Stimulated activated CD8-positive, alpha-beta memory T cell treated with anti-CD3 and anti-CD28 coated beads, Interleukin-15, amount 100 ng/mL, for 4 hours (primary cell): ENCODE data around the gene HTR3A.
"Not testable (repeated sequence)": the region's sequence is repeated elsewhere in the genome, so short reads cannot be mapped to it uniquely, and the experiment has no call there.

ENCODE experiments used
- DNase-seq, 2 donors: peaks; one replicate each; pipeline ENCODE4 v3.0.0-alpha.2; 2020; ENCODE audit warnings: low read depth in 2 of 2

HTR3A gene

DNA sequence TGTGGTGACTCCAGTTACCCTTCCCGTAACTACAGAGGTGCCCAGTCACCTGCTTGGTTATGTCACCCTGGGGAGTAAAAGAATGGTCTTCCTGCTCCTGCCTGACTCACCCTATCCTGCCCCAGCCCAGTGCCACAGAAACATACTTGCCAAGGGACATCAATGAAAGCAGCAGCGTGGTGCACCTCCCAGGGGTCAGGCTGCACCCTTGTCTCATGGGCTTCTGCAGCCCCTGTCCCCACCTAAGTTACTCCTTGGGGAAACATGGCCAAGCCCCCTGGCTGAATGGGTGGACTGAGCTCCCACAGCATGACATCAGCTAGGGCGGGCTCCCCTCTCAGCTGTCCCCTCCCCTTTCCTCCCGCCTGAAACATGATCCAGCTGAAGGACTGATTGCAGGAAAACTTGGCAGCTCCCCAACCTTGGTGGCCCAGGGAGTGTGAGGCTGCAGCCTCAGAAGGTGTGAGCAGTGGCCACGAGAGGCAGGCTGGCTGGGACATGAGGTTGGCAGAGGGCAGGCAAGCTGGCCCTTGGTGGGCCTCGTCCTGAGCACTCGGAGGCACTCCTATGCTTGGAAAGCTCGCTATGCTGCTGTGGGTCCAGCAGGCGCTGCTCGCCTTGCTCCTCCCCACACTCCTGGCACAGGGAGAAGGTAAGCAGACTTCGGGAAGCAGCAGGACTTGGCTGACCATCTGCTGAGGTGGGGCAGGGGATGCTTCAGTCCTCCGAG lies at the start of gene HTR3A:
Gene HTR3A, plus strand, starts transcription at position 368 of the 730 bp plus-strand sequence. Its CDS starts 218 bp downstream, at position 586.
- DNase-seq, result no peak

DNA sequence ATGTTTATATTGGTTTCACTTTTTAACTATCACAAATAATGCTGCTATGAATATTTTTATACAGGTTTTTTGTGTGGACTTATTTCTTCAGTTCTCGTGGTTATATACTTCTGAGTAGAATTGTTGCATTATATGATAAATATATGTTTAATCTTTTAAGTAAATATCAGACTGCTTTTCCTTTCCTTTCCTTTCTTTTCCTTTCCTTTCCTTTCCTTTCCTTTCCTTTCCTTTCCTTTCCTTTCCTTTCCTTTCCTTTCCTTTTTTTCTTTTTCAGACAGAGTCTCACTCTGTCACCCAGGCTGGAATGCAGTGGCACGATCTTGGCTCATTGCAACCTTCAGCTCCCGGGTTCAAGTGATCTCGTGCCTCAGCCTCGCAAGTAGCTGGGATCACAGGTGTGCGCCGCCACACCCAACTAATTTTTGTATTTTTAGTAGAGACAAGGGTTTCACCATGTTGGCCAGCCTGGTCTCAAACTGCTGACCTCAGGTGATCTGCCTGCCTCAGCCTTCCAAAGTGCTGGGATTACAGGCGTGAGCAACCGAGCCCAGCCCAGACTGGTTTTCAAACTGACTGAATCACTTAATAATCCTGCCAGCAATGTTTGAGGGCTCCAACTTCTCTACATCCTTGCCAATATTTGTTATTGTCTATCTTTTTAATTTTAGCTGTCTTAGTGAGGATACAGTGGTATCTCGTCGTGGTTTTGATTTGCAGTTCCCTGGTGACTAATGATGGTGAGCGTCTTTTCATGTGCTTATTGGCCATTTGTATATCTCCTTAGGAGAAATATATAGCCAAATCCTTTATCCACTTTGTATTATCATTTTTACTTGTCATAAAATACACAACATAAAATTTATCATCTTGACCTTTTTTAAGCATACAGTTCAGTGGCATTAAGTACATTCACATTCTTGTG lies 48.4 kb upstream of the HTR3A start:
- no peak for DNase-seq

DNA sequence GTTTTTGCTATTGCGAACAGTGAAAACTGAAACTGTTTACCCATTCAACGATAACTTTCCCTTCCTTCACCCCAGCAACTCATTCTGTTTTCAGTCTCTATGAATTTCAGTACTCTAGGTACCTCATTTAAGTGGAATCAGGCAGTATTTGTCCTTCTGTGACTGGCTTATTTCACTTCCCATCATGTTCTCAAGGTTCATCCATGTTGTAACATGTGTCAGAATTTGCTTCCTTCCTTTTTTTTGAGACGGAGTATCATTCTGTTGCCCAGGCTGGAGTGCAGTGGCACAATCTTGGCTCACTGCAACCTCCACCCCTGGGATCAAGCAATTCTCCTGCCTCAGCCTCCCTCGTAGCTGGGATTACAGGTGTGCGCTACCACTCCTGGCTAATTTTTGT lies 46.6 kb upstream of the HTR3A start:
- no peak for DNase-seq

DNA sequence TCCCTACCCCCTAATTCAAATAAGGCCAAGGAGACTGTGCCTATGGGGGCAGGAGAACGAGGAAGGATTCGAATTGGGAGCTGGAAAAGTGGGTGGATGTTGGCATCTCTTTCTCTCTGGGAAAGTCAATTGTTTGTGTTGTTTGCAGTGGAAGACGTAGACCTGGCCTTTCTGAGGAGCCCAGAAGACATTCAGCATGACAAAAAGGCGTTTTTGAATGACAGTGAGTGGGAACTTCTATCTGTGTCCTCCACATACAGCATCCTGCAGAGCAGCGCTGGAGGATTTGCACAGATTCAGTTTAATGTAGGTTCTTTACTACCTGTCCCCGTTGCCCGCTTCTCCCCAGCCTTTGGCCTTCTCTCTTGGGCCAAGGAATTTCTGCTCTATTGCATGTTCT lies 42.1 kb upstream of the HTR3A start:
- DNase-seq, result no peak

DNA sequence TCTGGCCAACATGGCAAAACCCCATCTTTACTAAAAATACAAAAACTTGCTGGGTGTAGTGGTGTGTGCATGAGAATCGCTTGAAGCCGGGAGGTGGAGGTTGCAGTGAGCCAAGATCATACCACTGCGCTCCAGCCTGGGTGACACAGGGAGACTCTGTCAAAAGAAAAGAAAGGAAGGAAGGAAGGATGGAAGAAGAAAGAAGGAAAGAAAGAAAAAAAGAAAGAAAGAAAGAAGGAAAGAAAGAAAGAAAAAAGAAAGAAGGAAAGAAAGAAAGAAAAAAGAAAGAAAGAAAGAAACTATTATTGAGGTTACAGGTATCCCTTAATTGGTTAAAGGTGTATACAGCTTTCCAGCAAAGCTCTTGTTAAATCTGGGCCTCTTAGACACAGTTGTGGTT lies 40.7 kb upstream of the HTR3A start:
- DNase-seq, result not testable (repeated sequence)

DNA sequence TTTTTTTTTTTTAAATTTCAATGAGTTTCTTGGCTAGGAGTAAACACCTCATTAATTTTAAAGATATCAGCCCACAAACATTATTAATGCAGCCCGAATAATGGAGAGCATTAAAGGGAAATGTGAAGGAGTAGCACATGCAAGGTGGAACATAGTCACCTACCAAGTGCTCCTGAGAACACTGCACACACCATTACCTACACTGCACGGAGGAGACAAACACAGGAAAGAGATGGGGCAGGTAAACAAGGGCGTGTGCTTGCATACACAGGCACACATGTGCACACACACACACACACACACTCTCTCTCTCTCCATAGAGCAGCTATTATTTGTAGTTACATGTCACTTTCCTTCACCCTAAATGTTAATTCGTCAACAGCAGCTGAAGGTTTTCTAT lies 40.1 kb upstream of the HTR3A start:
- no peak for DNase-seq

DNA sequence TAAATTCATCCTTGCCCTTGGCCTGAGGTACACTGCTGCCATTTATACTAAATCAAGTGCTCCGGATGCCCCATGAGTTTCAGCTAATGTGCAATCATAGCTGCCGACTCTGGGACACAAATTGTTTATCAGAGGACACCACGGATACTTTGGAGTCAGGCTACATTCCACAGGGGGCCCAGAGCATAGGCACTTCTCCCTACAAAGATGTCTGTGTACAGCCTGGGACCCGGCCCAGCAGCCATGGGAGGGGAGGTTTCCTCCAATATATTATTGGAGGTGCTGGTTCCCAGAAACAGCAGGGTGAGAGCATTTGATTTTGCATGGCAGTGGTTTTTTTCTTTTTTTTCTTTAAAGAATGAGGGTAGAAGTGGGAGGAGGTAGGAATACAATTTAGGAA lies 39.0 kb upstream of the HTR3A start:
- no peak for DNase-seq

DNA sequence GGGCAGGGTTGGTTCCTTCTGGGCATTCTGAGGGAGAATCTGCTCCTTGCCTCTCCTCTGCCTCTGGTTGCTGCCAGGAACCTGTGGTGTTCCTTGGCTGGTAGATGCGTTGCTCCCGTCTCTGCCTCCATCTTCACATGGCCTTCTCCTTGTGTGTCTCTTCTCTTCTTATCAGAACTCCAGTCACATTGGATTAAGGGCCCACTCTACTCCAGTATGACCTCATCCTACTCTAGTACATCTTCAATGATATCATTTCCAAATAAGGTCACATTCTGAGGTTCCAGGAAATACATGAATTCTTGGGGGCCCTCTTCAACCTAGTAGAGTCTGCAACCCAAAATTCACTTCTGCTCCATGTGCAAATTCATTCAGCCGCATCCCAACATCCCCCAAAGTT lies 37.0 kb upstream of the HTR3A start:
- DNase-seq, result no peak

DNA sequence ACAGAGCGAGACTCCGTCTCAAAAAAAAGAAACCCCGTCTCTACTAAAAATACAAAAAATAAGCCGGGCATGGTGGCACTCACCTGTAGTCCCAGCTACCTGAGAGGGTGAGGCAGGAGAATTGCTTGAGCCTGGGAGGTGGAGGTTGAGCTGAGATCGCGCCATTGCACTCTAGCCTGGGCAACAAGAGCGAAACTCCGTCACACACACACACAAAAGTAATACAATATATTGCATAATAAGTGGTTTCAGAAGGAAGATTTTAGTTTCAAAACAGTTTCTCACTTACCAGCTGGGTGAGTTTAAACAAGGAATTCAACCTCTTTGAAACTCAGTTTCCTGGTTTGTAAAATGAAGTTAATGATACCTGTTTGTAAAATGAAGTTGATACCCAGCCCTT lies 32.7 kb upstream of the HTR3A start:
- no peak for DNase-seq

DNA sequence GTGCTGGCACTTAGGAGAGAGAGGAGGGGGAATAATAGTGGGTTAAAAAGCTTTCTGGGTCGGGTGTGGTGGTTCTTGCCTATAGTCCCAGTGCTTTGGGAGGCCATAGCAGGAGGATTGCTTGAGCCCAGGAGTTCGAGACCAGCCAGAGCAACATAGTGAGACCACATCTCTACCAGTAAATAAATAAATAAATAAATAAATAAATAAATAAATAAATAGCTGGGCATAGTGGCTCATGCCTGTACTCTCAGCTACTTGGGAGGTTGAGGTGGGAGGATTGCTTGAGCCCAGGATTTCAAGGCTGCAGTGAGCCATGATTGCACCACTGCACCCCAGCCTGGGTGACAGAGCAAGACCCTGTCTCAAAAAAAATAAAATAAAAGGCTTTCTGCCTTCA lies 28.7 kb upstream of the HTR3A start:
- DNase-seq, result not testable (repeated sequence)

DNA sequence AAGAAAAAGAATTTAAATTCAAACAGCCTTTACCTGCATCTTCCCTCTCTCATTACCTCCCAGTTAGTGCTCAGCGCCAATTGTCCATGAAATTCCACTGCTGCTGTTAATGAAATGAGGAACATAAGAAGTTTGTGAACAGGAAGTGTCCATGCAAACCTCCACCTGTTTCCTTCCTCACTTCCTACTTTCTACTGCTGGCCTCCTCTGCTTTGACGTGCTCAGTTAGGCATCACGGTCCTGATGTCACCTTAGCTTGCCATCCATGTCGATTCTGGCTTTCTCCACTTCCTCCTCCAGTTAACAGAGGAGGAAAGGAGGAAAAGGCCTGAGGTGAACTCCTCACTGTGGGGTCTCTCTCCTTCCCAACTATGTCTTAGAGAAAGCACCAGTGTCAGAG lies 26.9 kb upstream of the HTR3A start:
- no peak for DNase-seq

DNA sequence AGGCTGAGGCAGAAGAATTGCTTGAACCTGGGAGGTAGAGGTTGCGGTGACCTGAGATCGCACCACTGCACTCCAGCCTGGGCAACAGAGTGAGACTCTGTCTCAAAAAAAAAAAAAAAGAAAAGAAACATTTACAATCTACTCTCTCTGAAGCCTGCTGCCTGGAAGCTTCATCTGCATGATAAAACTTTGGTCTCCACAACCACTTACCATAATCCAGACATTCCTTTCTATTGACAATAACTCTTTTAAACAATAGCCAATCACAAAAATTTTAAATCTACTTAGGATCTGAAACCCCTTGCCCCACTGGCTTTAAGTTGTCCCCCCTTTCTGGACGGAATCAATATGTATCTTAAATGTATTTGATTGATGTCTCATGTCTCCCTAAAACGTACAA lies 25.0 kb upstream of the HTR3A start:
- no peak for DNase-seq

DNA sequence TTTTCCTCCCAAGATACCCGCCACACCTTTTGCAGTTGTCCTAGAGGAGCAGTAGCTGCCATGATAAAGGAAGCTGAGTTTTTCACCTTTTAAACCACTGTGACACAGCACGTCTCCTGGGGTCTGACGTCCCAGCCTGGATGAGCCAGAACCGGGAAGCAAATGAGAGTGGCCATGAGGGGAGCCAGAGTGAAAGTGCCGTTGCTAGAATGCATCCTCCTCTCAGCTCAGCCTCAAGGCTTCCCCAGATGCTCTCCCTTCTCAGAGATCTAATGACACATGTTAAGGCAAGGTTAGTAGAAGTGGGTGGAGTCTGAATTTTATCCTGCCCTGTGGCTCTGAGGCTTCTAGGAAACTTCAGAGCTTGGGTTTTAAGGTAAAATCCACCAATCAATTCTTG lies 23.4 kb upstream of the HTR3A start:
- DNase-seq, result no peak

DNA sequence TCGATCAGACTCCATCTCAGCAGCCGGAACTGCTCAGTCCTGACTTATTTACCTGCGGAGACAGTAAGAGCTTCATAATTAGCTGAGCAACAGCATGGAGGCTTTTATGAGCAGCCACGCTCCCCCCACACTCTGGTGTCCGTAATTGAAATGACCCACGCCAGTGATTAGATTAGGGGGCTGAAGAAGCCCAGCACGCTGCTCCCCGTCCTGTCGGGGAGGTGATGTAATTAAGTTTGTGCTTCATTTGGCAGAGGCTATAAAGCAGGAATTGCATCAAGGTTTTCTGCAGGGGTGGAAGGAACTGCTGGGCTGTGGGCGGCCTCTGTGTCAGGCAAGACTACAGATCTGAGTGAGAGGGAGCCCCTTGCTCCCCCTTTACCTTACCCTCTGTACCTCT lies 22.8 kb upstream of the HTR3A start:
- no peak for DNase-seq

DNA sequence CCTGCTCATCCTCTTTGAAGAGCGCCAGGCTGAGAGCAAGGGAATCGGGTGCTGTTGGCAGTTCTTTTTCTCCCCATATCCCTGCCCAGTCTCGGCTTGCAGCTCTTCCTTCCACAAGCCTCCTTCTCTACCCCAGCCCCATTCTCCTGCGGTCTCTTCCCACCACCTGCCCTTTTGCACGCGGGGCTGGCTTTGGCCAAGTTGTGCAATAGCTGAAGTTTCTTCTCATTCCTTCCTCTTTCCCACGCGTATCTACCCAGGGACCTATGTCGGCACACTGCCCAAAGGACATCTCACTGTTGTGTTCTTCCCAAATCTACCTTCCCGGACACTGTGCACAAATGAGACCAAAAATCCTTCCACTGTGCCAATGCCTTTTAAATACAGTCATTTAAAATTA lies 22.3 kb upstream of the HTR3A start:
- DNase-seq, result no peak

DNA sequence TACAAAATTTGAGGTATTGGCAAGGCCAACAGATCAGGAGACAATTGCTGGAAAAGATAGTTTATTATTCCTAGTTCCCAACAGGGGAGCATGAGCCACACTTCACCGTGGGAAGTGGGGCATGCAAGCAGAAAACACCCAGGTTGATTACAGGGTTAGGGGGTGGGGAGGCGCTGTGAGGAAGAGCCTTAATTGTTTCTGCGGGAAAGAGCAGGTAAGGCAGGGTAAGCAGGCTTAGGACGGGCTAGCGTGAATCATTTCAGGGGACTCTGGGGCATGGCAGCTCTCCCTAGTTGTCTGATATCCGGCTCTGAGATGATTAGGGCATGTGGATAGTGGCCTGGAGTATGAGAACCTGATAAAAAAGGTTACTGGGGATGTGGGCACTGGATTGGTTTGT lies 20.7 kb upstream of the HTR3A start:
- no peak for DNase-seq

DNA sequence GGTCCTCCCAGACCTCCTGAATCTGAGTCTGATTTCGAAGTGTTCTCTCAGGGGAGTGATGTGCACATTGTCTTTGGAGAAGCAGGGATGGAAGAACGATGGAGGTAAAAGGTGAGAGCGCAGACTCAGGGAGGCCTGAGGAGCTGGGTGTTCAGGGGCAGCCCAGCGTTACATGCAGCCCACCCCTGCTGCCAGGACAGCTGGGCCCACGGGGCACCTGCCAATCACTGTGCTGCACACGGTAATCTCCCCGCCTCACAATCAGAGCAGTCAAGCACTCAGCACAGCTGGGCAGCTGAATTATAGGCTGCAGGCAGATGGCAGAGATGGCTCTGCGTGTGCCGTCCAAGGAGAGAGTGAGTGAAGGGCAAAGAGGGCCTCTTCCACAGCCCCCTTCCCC lies 17.9 kb upstream of the HTR3A start:
- no peak for DNase-seq

DNA sequence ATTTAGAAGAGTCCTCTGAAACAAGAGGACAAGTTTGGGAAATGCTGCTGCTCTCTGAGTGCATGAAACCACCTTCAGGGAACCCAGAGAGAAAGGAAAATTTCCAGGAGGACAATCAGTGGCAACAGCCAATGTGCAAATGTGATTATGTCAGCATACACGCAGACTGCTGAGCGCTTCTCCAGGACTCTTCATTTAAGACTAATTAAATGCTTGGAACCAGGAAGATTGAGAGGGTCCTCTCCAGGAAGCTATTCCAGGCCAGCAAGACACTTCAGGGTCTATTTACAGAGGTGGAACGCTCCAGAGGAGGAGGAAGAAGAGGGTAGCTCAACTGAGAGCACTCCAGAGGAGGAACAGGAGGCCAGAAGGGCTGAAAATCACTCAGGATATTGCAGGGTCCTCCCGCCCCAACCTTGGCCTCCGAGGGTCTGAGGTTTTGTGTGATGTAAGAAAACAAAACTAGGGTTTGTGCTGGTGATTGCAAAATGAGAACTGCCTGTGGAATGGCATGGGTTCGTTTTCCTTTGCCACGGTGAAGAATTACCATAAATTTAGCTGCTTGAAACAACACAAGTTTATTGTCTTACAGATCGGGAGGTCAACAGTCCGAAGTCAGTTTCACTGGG lies 14.1 kb upstream of the HTR3A start:
- DNase-seq, result no peak

DNA sequence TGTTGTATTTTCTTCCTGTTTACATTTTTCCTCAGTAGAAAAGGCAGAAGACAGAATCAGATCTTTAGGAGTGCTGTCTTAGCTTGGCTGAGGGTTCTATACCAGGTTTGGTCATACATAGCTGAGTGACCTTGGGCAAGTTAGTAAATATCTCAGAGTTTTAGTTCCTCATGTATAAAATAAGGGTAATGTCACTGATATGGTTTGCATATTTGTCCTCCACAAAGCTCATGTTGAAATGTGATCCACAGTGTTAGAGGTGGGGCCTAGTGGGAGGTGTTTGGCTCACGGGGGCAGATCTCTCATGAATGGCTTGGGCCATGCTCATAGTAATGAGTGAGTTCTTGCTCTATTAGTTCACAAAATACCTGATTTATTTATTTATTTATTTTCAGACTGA lies 7.5 kb upstream of the HTR3A start:
- DNase-seq, result no peak

DNA sequence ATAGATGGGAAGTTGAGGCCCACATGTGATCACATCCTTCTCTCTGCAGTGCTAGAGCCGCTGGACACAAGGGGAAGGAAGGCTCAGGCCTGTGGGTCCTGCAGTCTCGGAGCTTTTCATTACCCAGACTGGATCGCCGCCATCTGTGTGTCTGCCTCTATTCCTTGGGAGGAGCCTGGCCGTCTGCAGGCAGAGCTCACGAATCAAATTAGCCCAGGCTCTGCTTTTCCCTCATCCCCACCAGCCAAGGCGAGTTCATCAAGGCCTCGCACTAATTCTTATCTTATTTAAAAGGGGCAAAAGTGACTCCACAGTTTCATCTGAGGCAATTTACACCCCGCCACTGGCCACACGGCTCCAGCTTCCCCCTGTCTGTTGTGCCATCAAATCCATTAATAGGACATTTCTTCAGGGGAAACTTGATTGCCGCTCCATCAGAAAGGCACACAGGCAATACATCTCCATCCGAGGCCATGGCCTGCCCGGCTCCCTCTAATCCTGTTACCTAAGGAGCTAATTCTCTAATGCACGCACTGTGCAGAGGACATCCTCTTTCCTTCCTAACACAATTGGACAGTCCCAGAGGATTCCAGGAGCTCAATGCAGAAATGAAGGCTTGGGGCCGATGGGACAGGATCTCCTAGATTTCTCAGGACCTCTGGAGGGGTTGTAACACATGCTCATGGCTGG lies 3.3 kb upstream of the HTR3A start:
- no peak for DNase-seq

DNA sequence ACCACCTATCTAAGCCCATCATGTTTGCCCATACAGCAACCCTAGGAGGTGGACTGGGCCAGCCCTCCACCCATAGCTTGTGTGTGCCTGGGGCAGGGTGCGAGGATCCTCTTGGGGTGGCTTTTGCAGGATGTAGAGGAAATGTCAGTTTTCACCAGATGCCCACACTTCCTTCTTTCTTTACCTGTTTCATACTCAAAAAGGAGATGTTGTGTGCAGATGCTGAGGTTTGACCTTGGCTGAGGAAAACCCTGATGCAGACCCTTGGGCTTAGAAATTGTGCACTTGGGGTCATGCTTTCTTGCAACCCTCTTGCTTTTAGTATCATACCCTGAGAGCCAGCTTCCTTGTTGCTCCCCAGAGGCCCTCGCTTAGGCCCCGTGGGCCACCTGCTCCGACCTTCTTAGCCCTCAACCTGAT lies 2.2 kb downstream of the HTR3A start:
- no peak for DNase-seq

DNA sequence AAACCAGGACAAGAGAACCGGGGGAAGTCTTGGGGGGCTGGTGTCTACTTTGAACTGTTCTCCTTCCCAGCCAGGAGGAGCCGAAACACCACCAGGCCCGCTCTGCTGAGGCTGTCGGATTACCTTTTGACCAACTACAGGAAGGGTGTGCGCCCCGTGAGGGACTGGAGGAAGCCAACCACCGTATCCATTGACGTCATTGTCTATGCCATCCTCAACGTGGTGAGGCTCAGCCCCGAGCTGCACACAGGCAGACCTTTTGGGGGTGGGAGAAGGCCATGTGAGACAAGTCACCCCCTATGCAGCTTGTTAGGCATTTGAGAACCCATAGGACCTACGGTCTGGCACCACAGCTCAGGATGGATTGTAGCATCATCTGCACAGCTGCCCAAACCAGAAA lies 2.8 kb downstream of the HTR3A start:
- DNase-seq, result no peak
